GM18858 (cell line): ENCODE results near the gene ACAP1.

Source experiments
- ATAC-seq: cut with Tn5 transposase; IDR thresholded peaks from one replicate; pipeline ENCODE4 v1.9.1; 2021; ENCODE audit not compliant: unreplicated experiment

Gene ACAP1

GRCh38 chr17:7309628-7310027, 26.7 kb upstream of the ACAP1 start:
- ATAC-seq = no peak

GRCh38 chr17:7311110-7311705, 25.1 kb upstream of the ACAP1 start:
- ATAC-seq = no peak

GRCh38 chr17:7312432-7313087, 23.8 kb upstream of the ACAP1 start:
- ATAC-seq = no peak

GRCh38 chr17:7313088-7313889, 23.0 kb upstream of the ACAP1 start:
- ATAC-seq = no peak

GRCh38 chr17:7313890-7314718, 22.2 kb upstream of the ACAP1 start:
- no peak for ATAC-seq

GRCh38 chr17:7314719-7315569, 21.4 kb upstream of the ACAP1 start, which contains the start of gene GPS2:
GPS2 (minus strand) TSS chr17:7315360; CDS start chr17:7315052, 308 bp downstream.
- peak; percentile 64 for ATAC-seq

- no peak for ATAC-seq
These were observed 20.6 kb upstream of the ACAP1 start for GRCh38 chr17:7315570-7316235.

GRCh38 chr17:7317161-7317803, 19.0 kb upstream of the ACAP1 start:
- ATAC-seq = no peak

GRCh38 chr17:7318121-7318860, 18.0 kb upstream of the ACAP1 start:
- ATAC-seq = no peak

GRCh38 chr17:7321466-7321865, 14.9 kb upstream of the ACAP1 start:
- ATAC-seq = no peak

GRCh38 chr17:7322520-7323194, 13.7 kb upstream of the ACAP1 start:
- ATAC-seq = no peak

- ATAC-seq = no peak
These were observed 12.4 kb upstream of the ACAP1 start for GRCh38 chr17:7323731-7324437.

- no peak for ATAC-seq
These were observed 11.9 kb upstream of the ACAP1 start for GRCh38 chr17:7324438-7324779.

GRCh38 chr17:7325031-7325528, 11.2 kb upstream of the ACAP1 start:
- no peak for ATAC-seq

- no peak for ATAC-seq
These were observed 10.1 kb upstream of the ACAP1 start for GRCh38 chr17:7326186-7326585.

- ATAC-seq = no peak
These were observed 9.3 kb upstream of the ACAP1 start for GRCh38 chr17:7327056-7327455.

- ATAC-seq = no peak
These were observed 8.8 kb upstream of the ACAP1 start for GRCh38 chr17:7327501-7327900.
